Upper lobe of right lung (tissue), 1 donor: Measurements from ENCODE around the gene TPST1. TPM values are rescaled to one million over a fixed set of nuclear protein-coding genes. Genes with fewer than 3 reads are reported as not detected.

Experiments used
- total RNA-seq: library from RNA; stranded (reverse); fragmentation: NEBNext Ultra II Directional; extraction: Animal tissue kit (Norgen Biotek cat#: 25700); gene quantifications from one replicate; pipeline ENCODE4 v1.2.1, GENCODE V29; 2021
- donor health status: DM: no; HTN: yes; CAD: no; lungs with severe emphysema.

TPST1 gene
- total RNA-seq, 1 donor from 2014 or later: 20.1 TPM

Other genes starting within 250 kb of the TPST1 start
- gene GUSB, start 223.1 kb upstream of the TPST1 start, total RNA-seq: 75.1 TPM
- gene ASL, start 129.5 kb upstream of the TPST1 start, total RNA-seq: 54.0 TPM
- gene CRCP, start 90.5 kb upstream of the TPST1 start, total RNA-seq: 33.1 TPM